HFFc6 (cell line): Measurements from ENCODE around the gene GDAP1L1. TPM values are rescaled to one million over a fixed set of nuclear protein-coding genes. Genes with fewer than 3 reads are reported as not detected.

Source experiments
- DNase-seq: peaks from one replicate; pipeline ENCODE4 v3.0.0-alpha.2; 2018
- H3K27ac Mint-ChIP-seq: 2 replicates; pipeline ENCODE4 v1.8.0; 2020; ENCODE audit warnings: mild to moderate bottlenecking, mixed read lengths
- H3K27me3 Mint-ChIP-seq: 2 replicates; pipeline ENCODE4 v1.8.0; 2021; ENCODE audit warnings: mild to moderate bottlenecking, moderate library complexity, mixed read lengths; ENCODE audit not compliant: insufficient read depth
- H3K36me3 Mint-ChIP-seq: 2 replicates; pipeline ENCODE4 v1.8.0; 2021; ENCODE audit warnings: low read depth, mixed read lengths
- H3K4me1 Mint-ChIP-seq: 2 replicates; pipeline ENCODE4 v1.8.0; 2020; ENCODE audit warnings: low read depth, mixed read lengths
- H3K4me3 Mint-ChIP-seq: 2 replicates; pipeline ENCODE4 v1.8.0; 2020; ENCODE audit warnings: mild to moderate bottlenecking, moderate library complexity, mixed read lengths
- H3K9me3 Mint-ChIP-seq: 2 replicates; pipeline ENCODE4 v1.8.0; 2020; ENCODE audit warnings: mild to moderate bottlenecking, mixed read lengths
- CTCF ChIP-seq: fragments of 200-600 bp; sonication (generic); IDR thresholded peaks from 2 replicates; pipeline ENCODE4 v1.5.0; 2021; ENCODE audit warnings: antibody characterized with exemption, mild to moderate bottlenecking
- total RNA-seq, 6 experiments: library from RNA; stranded (reverse); fragmentation: NEBNext Ultra II Directional; extraction: Animal tissue kit (Norgen Biotek cat#: 25700); gene quantifications; 2 replicates in 1 of 6; 3 replicates in 5 of 6; pipeline ENCODE4 v1.2.3, GENCODE V29; 2021

The GDAP1L1 gene
- total RNA-seq, 6 experiments from 2014 or later: not detected

- H3K4me1 Mint-ChIP-seq: no peaks in the 10 kb centered on the region
- H3K9me3 Mint-ChIP-seq: no peaks in the 10 kb centered on the region
- H3K27ac Mint-ChIP-seq: no peak overlapping the region
These were observed 11.2 kb downstream of the GDAP1L1 start for GRCh38 chr20:44258226-44258890.

GRCh38 chr20:44264287-44264686 is 17.2 kb downstream of the GDAP1L1 start:
- DNase-seq: no peak
- no peak overlapping the region for H3K27ac Mint-ChIP-seq
- H3K27me3 Mint-ChIP-seq: peaks cover 25% of the 10 kb centered on the region
- H3K9me3 Mint-ChIP-seq: no peaks in the 10 kb centered on the region; the same call in 1 of the 2 replicates
- no peaks in the 10 kb centered on the region for H3K4me1 Mint-ChIP-seq
- no peaks in the 10 kb centered on the region for H3K36me3 Mint-ChIP-seq
- no peak overlapping the region for H3K4me3 Mint-ChIP-seq
- TF ChIP-seq CTCF: no peak

More at GRCh38 chr20:44258226-44258890, 11.2 kb downstream of the GDAP1L1 start:
- no peak for TF ChIP-seq CTCF
- no peak for DNase-seq
- Mint-ChIP-seq H3K36me3 (no peaks in the 10 kb centered on the region), H3K4me3 (no peak overlapping the region), H3K27me3 (peaks cover 11% of the 10 kb centered on the region)

- Mint-ChIP-seq H3K9me3 (no peaks in the 10 kb centered on the region; the same call in 1 of the 2 replicates), H3K27ac (no peak overlapping the region), H3K27me3 (peaks cover 17% of the 10 kb centered on the region), H3K36me3 (no peaks in the 10 kb centered on the region), H3K4me1 (no peaks in the 10 kb centered on the region), H3K4me3 (no peak overlapping the region)
- DNase-seq: no peak
- TF ChIP-seq CTCF: no peak
These were observed 21.7 kb downstream of the GDAP1L1 start for GRCh38 chr20:44268802-44269201.

GRCh38 chr20:44271915-44272663 is 25.0 kb downstream of the GDAP1L1 start:
- peak; percentile 31 for TF ChIP-seq CTCF
- H3K36me3 Mint-ChIP-seq: no peaks in the 10 kb centered on the region
- no peaks in the 10 kb centered on the region for H3K4me1 Mint-ChIP-seq
- no peak for DNase-seq
- H3K27ac Mint-ChIP-seq: no peak overlapping the region
- no peaks in the 10 kb centered on the region; the same call in 1 of the 2 replicates for H3K9me3 Mint-ChIP-seq
- H3K27me3 Mint-ChIP-seq: peaks cover 18% of the 10 kb centered on the region
- no peak overlapping the region for H3K4me3 Mint-ChIP-seq

GRCh38 chr20:44273231-44274215 is 26.4 kb downstream of the GDAP1L1 start:
- Mint-ChIP-seq H3K27me3 (peaks cover 12% of the 10 kb centered on the region), H3K4me1 (peaks cover 1% of the 10 kb centered on the region; the same call in 1 of the 2 replicates), H3K36me3 (no peaks in the 10 kb centered on the region), H3K27ac (no peak overlapping the region), H3K4me3 (no peak overlapping the region), H3K9me3 (no peaks in the 10 kb centered on the region; the same call in 1 of the 2 replicates)
- no peak for TF ChIP-seq CTCF
- no peak for DNase-seq
